Panc1 (cell line): ENCODE results near the gene MYH13. TPM values are rescaled to one million over a fixed set of nuclear protein-coding genes. Genes with fewer than 3 reads are reported as not detected.

Experiments used
- ATAC-seq: fragments of 200-7000 bp; cut with Tn5 transposase; 2 replicates; pipeline ENCODE4 v1.9.1; 2020; ENCODE audit warnings: mild to moderate bottlenecking, moderate library complexity
- BruUV-seq: library from RNA; stranded (reverse); fragments of 400-500 nt; replicated peaks from 2 replicates; lab custom pipeline; 2021; lab: Mats Ljungman, UMichigan
- CTCF ChIA-PET: fragments of 300-600 bp; sonication (Branson Sonifier 250); formaldehyde crosslinking; loops from one replicate; lab custom pipeline; 2022; ENCODE audit warnings: antibody characterized with exemption; lab: Charles Lee
- POLR2A ChIA-PET: fragments of 300-600 bp; sonication (Branson Sonifier 250); formaldehyde crosslinking; loops from one replicate; lab custom pipeline; 2022; ENCODE audit warnings: antibody characterized with exemption; lab: Charles Lee
- DNase-seq: peaks from one replicate; pipeline ENCODE4 v3.0.0-alpha.2; 2010; ENCODE audit warnings: low read depth, low spot score
- H3K27ac ChIP-seq: 2 replicates; pipeline ENCODE4 v1.5.1; 2011; ENCODE audit warnings: mild to moderate bottlenecking, low read length, inconsistent platforms
- H3K27me3 ChIP-seq: fragments of 200-500 bp; sonication (Bioruptor generic); 2 replicates; pipeline ENCODE4 v1.6.0; 2014; ENCODE audit warnings: low read length, inconsistent platforms; ENCODE audit not compliant: control insufficient read depth, insufficient read depth
- H3K36me3 ChIP-seq: fragments of 200-500 bp; sonication (Bioruptor generic); 2 replicates; pipeline ENCODE4 v1.5.1; 2014; ENCODE audit warnings: inconsistent platforms, mild to moderate bottlenecking, low read length, moderate library complexity; ENCODE audit not compliant: control insufficient read depth, insufficient read depth
- H3K4me1 ChIP-seq: 2 replicates; pipeline ENCODE4 v1.5.1; 2011; ENCODE audit warnings: inconsistent platforms, mild to moderate bottlenecking, low read length, moderate library complexity; ENCODE audit not compliant: control insufficient read depth, insufficient read depth
- H3K4me3 ChIP-seq, 2 experiments: 2 replicates each; pipeline ENCODE4 v1.5.1; 2011 to 2012; ENCODE audit warnings: low read depth in 2 of 2, low read length in 2 of 2, mild to moderate bottlenecking in 2 of 2, inconsistent platforms in 1 of 2, moderate library complexity in 1 of 2
- H3K9me3 ChIP-seq: fragments of 200-500 bp; sonication (Bioruptor generic); 2 replicates; pipeline ENCODE4 v1.5.1; 2014; ENCODE audit warnings: low read depth, mild to moderate bottlenecking, inconsistent platforms, low read length, moderate library complexity; ENCODE audit not compliant: control insufficient read depth, insufficient read depth
- CTCF ChIP-seq: fragments of 450-650 bp; IDR thresholded peaks from 2 replicates; pipeline ENCODE4 v1.5.1; 2017; ENCODE audit warnings: mild to moderate bottlenecking
- POLR2AphosphoS5 ChIP-seq: IDR thresholded peaks from 2 replicates; pipeline ENCODE4 v1.6.1; 2012; ENCODE audit warnings: mild to moderate bottlenecking, low read depth, low read length, moderate library complexity
- REST ChIP-seq, 2 experiments: IDR thresholded peaks; 2 replicates each; pipeline ENCODE4 v1.6.1; 2011 to 2012; ENCODE audit warnings: low read depth in 2 of 2, control low read depth in 1 of 2, low read length in 1 of 2, mild to moderate bottlenecking in 1 of 2, moderate library complexity in 1 of 2; ENCODE audit not compliant: insufficient read depth in 1 of 2
- SIN3A ChIP-seq: IDR thresholded peaks from 2 replicates; pipeline ENCODE4 v1.6.1; 2012; ENCODE audit warnings: low read depth, mild to moderate bottlenecking, low read length, moderate library complexity, borderline replicate concordance; ENCODE audit not compliant: insufficient read depth
- TCF7L2 ChIP-seq: IDR thresholded peaks from 2 replicates; pipeline ENCODE4 v1.6.1; 2011; ENCODE audit warnings: mild to moderate bottlenecking, low read depth, low read length, inconsistent platforms
- in situ Hi-C: cut with HindIII; loops from 2 replicates; pipeline ENCODE4 v1.10.0; 2016; ENCODE audit warnings: low sequenced_read_pairs, low pct_unique_long_range_greater_than_20kb
- intact Hi-C: fragments of 100-400 bp; cut with micrococcal nuclease; formaldehyde crosslinking; loops from one replicate; pipeline ENCODE4 v1.10.0; 2022; ENCODE audit not compliant: unreplicated experiment
- total RNA-seq: library from RNA; stranded (reverse); gene quantifications from one replicate; pipeline ENCODE4 v1.2.1, GENCODE V29; 2021; ENCODE audit not compliant: unreplicated experiment

Gene MYH13
- total RNA-seq, 1 experiment from 2014 or later = not detected

GRCh38 chr17:10344816-10345215 lies 28.0 kb downstream of the MYH13 start:
- TF ChIP-seq CTCF (no peak), REST (IDR thresholded peaks at IDR 0.05; ENCODE audit: insufficient read depth in 1 of 2, low read depth in 2 of 2, low read length in 1 of 2) (no peak), SIN3A (no peak), TCF7L2 (no peak), POLR2AphosphoS5 (no peak)
- no peaks in the 10 kb centered on the region for H3K36me3 ChIP-seq
- H3K4me3 ChIP-seq = no peak overlapping the region
- H3K4me1 ChIP-seq = no peaks in the 10 kb centered on the region
- DNase-seq = no peak
- ATAC-seq = no peak
- no TSS peak for BruUV-seq
- no peak overlapping the region for H3K27ac ChIP-seq
- no peaks in the 10 kb centered on the region for H3K27me3 ChIP-seq
- no peaks in the 10 kb centered on the region for H3K9me3 ChIP-seq
- POLR2A ChIA-PET = no interaction called here
- intact Hi-C loops (no loop called here), in situ Hi-C loops (no loop called here)
- CTCF ChIA-PET = no interaction called here

GRCh38 chr17:10339051-10339450 lies 33.8 kb downstream of the MYH13 start:
- ChIA-PET POLR2A (no interaction called here), CTCF (interaction anchor here (0.6 kb wide), 1 partner anchor 206 kb away, joined by 5 read pairs; no protein-coding TSS in a partner anchor)
- Histone ChIP-seq H3K9me3 (no peaks in the 10 kb centered on the region), H3K27ac (no peak overlapping the region), H3K27me3 (no peaks in the 10 kb centered on the region), H3K4me3 (no peak overlapping the region), H3K4me1 (no peaks in the 10 kb centered on the region), H3K36me3 (no peaks in the 10 kb centered on the region)
- ATAC-seq (no peak), DNase-seq (no peak)
- in situ Hi-C loops = no loop called here
- intact Hi-C loops = no loop called here
- TF ChIP-seq POLR2AphosphoS5 = no peak
- no peak for TF ChIP-seq CTCF
- no peak for TF ChIP-seq SIN3A
- TF ChIP-seq REST (IDR thresholded peaks at IDR 0.05; ENCODE audit: insufficient read depth in 1 of 2, low read depth in 2 of 2, low read length in 1 of 2) = no peak
- TF ChIP-seq TCF7L2 = no peak
- BruUV-seq = no TSS peak
